Parathyroid adenoma (tissue), 2 donors: ENCODE measurements around the gene INSRR.

Experiments
- H2AFZ ChIP-seq: fragments of 300-600 bp; sonication (generic); one replicate; pipeline ENCODE4 v1.7.0; 2017; ENCODE audit warnings: antibody characterized with exemption, mild to moderate bottlenecking
- H3K27ac ChIP-seq: fragments of 300-600 bp; sonication (generic); one replicate; pipeline ENCODE4 v1.7.0; 2017
- H3K27me3 ChIP-seq: fragments of 300-600 bp; sonication (generic); one replicate; pipeline ENCODE4 v1.7.0; 2017; ENCODE audit warnings: low read length; ENCODE audit not compliant: control insufficient read depth, insufficient read depth
- H3K36me3 ChIP-seq: fragments of 300-600 bp; sonication (generic); one replicate; pipeline ENCODE4 v1.7.0; 2017; ENCODE audit warnings: low read length; ENCODE audit not compliant: control insufficient read depth, insufficient read depth
- H3K4me1 ChIP-seq: fragments of 300-600 bp; sonication (generic); one replicate; pipeline ENCODE4 v1.7.0; 2017; ENCODE audit warnings: control low read depth
- H3K4me2 ChIP-seq: fragments of 300-600 bp; sonication (generic); one replicate; pipeline ENCODE4 v1.7.0; 2017; ENCODE audit warnings: low read length
- H3K4me3 ChIP-seq: fragments of 300-600 bp; sonication (generic); one replicate; pipeline ENCODE4 v1.7.0; 2017; ENCODE audit warnings: low read depth, low read length
- H3K79me2 ChIP-seq: fragments of 300-600 bp; sonication (generic); one replicate; pipeline ENCODE4 v1.7.0; 2017; ENCODE audit warnings: control low read depth
- H3K9ac ChIP-seq: fragments of 300-600 bp; sonication (generic); one replicate; pipeline ENCODE4 v1.7.0; 2017; ENCODE audit warnings: mild to moderate bottlenecking
- H3K9me3 ChIP-seq: fragments of 300-600 bp; sonication (generic); one replicate; pipeline ENCODE4 v1.7.0; 2017; ENCODE audit warnings: low read length; ENCODE audit not compliant: control insufficient read depth
- TF ChIP-seq, protein P1 (sequence below): fragments of 300-600 bp; sonication (generic); IDR thresholded peaks from one replicate; pipeline ENCODE4 v1.7.0; 2017; ENCODE audit warnings: antibody characterized with exemption, mild to moderate bottlenecking
- donor health status: primary hyperparathyroidism.

Gene INSRR

GRCh38 chr1:156881663-156882062 lies 22.7 kb upstream of the INSRR start:
- Histone ChIP-seq H3K4me3 (no peak overlapping the region), H3K36me3 (no peaks in the 10 kb centered on the region), H3K9me3 (no peaks in the 10 kb centered on the region), H2AFZ (no peak overlapping the region), H3K27me3 (no peaks in the 10 kb centered on the region), H3K4me1 (no peaks in the 10 kb centered on the region), H3K4me2 (no peak overlapping the region), H3K79me2 (no peaks in the 10 kb centered on the region), H3K9ac (no peak overlapping the region), H3K27ac (no peak overlapping the region)
- TF ChIP-seq, protein P1, sequence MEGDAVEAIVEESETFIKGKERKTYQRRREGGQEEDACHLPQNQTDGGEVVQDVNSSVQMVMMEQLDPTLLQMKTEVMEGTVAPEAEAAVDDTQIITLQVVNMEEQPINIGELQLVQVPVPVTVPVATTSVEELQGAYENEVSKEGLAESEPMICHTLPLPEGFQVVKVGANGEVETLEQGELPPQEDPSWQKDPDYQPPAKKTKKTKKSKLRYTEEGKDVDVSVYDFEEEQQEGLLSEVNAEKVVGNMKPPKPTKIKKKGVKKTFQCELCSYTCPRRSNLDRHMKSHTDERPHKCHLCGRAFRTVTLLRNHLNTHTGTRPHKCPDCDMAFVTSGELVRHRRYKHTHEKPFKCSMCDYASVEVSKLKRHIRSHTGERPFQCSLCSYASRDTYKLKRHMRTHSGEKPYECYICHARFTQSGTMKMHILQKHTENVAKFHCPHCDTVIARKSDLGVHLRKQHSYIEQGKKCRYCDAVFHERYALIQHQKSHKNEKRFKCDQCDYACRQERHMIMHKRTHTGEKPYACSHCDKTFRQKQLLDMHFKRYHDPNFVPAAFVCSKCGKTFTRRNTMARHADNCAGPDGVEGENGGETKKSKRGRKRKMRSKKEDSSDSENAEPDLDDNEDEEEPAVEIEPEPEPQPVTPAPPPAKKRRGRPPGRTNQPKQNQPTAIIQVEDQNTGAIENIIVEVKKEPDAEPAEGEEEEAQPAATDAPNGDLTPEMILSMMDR: no peak

- Histone ChIP-seq H3K9me3 (no peaks in the 10 kb centered on the region), H3K4me3 (no peak overlapping the region)
Observed at GRCh38 chr1:156881101-156881500, 22.2 kb upstream of the INSRR start.

DNA sequence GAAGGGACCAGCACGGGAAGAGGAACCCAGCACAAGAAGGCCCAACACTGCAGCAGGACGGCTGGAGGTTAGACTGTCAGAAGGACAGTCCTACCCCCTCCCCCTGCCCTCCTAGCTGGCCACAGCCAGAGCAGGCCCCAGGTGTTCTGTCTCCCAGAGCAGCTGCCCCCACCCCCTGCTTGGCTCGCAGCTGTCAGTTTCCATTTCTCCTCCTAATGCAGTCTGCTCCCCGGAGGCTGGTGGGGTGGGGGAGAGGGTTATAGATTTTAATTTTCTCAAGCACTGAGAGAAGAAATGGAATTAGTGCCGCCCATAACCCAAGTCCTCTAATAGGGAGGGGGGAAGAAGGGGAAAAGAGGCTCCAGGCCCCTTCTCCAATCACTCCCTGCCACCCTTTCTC lies 21.6 kb upstream of the INSRR start:
- Histone ChIP-seq H3K79me2 (no peaks in the 10 kb centered on the region), H3K27me3 (no peaks in the 10 kb centered on the region), H3K36me3 (no peaks in the 10 kb centered on the region), H3K9me3 (no peaks in the 10 kb centered on the region), H3K4me2 (no peak overlapping the region), H3K4me1 (no peaks in the 10 kb centered on the region), H3K4me3 (no peak overlapping the region), H3K27ac (no peak overlapping the region), H3K9ac (no peak overlapping the region), H2AFZ (no peak overlapping the region)
- TF ChIP-seq, protein P1: no peak

More at GRCh38 chr1:156881101-156881500, 22.2 kb upstream of the INSRR start:
- TF ChIP-seq, protein P1: no peak
- Histone ChIP-seq H3K79me2 (no peaks in the 10 kb centered on the region), H3K4me2 (no peak overlapping the region), H3K36me3 (no peaks in the 10 kb centered on the region), H3K9ac (no peak overlapping the region), H3K27ac (no peak overlapping the region), H3K27me3 (no peaks in the 10 kb centered on the region), H3K4me1 (no peaks in the 10 kb centered on the region), H2AFZ (no peak overlapping the region)

DNA sequence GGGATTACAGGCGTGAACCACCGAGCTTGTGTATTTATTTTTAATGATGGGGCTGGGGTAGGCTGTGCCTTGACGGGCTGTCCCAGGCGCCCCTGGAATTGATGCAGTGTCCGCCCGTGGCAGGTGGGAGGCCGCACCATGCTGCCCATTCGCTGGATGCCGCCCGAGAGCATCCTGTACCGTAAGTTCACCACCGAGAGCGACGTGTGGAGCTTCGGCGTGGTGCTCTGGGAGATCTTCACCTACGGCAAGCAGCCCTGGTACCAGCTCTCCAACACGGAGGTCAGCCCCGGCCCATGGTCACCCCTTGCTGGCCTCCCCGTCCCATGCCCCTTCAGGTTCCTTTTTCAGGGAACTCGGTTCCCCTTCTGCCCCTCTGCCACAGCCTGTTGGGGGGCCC lies 21.0 kb upstream of the INSRR start:
- H3K79me2 ChIP-seq: no peaks in the 10 kb centered on the region
- H2AFZ ChIP-seq: no peak overlapping the region
- H3K4me1 ChIP-seq: no peaks in the 10 kb centered on the region
- TF ChIP-seq, protein P1: no peak
- H3K27ac ChIP-seq: no peak overlapping the region
- H3K36me3 ChIP-seq: no peaks in the 10 kb centered on the region
- no peak overlapping the region for H3K4me3 ChIP-seq
- H3K9ac ChIP-seq: no peak overlapping the region
- no peaks in the 10 kb centered on the region for H3K27me3 ChIP-seq
- H3K4me2 ChIP-seq: no peak overlapping the region
- H3K9me3 ChIP-seq: no peaks in the 10 kb centered on the region

DNA sequence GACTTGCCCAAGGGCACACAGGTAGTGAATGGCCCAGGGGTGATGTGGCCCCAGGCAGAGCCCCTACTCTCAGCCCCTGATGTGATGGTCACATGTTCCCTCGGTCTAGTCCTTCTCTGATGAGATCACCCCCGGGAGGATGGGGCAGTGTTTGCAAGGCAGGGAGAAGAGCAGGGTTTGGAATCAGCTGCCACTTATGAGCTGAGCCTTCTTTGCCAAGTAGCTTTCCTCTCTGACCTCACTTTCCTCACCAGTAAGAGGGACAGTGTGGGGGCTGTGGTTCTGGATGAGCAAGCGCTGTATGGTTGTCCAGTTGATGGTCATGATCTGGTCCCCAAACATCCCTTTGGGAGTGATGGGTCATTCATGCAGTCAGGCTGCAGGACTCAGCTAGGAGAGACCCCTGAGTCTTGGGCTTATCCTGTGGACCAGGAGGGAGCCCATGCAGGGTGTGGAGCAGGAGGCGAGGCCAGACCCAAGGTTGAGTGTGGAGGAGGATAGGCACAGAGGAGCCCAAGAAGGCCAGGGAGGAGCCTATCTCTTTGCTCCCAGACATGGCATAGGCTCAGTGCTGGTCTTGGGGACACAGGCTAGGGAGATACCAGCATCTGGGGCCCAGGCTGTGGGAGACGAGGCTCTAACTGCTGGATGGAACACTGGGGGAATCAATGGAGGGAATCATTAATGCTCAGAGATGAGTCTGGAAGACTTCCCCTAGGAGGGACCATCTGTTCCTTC lies 18.7 kb upstream of the INSRR start:
- Histone ChIP-seq H3K4me1 (no peaks in the 10 kb centered on the region), H3K9ac (no peak overlapping the region), H3K79me2 (no peaks in the 10 kb centered on the region), H3K4me2 (no peak overlapping the region), H3K36me3 (no peaks in the 10 kb centered on the region), H2AFZ (no peak overlapping the region), H3K4me3 (no peak overlapping the region), H3K27me3 (no peaks in the 10 kb centered on the region), H3K27ac (no peak overlapping the region), H3K9me3 (no peaks in the 10 kb centered on the region)
- TF ChIP-seq, protein P1: no peak
